GM18907 (cell line): ENCODE data around the gene CCBE1.

Experiments used
- ATAC-seq: cut with Tn5 transposase; IDR thresholded peaks from one replicate; pipeline ENCODE4 v1.9.1; 2021; ENCODE audit warnings: mild to moderate bottlenecking, moderate library complexity; ENCODE audit not compliant: unreplicated experiment

The CCBE1 gene

DNA sequence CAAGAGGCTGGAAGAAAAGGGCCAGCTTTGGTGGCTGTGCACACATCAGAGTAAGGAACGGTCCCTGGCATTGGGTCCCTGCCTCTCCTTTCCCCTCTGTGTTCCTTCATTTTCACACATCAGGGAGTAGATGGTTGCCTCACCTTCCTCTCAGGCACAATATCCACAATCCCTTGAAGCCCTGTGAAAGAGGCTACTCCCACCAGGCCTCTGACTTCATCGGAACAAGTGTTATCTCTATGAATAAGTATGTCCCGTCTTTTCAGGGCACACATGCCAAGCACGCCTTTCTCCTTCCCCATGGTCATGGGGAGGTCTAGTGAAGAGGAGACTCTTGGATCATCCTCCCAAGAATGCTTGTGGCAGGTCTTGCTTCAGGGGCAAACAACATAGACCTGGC, 277.0 kb downstream of the CCBE1 start:
- no peak for ATAC-seq

DNA sequence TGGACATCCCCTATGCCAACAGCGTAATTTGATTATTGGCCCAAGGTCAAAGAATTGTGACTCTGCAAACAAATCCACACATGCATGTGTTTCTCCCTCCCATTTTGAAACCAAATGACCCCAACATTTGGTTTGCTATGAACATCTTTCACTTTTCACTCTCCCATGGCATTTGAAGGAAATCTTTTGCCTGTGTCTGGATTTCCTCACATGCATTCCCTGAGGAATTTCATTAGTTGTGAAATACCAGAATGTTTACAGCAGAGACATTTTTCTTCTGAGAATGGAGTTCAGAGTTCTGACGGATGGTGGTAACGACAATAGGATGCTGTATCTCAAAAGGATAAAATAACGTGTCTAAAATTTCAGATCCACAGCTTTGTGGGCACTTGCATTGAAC, 277.8 kb downstream of the CCBE1 start:
- ATAC-seq = no peak

DNA sequence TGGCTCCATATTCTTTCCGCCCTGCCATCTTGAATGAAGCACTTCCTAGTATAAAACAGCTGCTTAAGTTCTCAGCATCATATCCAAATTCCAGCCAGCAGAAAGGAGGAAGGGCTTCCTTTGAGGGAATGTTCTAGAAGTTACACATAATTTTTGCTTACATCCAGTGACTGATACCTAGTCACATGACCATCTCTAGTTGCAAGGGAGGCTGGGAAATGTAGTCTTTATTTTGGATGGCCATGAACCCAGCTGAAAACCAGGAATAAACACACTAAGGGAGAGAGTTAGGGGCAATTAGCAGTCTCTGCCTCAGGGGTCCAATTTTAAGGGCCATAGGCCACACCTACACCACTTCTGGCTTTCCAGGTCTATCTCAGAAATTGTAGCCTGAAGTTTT, 280.4 kb downstream of the CCBE1 start:
- ATAC-seq = no peak

DNA sequence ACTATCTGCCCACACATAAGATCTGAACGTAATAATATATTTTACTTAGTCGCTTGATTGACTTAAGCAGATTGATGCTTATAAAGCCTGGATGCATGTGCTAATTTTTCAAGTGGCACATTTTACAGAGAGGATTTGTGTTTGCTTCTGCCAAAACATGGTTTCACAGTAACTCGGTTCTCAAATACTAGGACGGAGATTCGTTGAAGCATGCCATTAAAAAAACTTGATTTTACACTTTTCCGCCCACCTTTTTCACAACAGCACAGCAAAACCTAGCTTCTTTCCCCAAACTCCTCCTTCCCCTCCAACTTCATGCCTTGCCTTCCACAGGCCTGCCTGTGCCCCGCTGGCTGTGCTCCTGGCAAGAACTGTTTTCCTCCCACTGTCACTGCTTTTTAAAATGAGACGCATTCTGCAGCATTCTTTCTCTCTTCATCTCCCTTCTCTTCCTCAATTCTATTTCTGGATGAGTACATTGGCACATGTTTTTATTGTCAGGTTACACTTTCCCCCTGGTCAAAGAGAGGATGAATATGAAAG, 283.0 kb downstream of the CCBE1 start:
- no peak for ATAC-seq

DNA sequence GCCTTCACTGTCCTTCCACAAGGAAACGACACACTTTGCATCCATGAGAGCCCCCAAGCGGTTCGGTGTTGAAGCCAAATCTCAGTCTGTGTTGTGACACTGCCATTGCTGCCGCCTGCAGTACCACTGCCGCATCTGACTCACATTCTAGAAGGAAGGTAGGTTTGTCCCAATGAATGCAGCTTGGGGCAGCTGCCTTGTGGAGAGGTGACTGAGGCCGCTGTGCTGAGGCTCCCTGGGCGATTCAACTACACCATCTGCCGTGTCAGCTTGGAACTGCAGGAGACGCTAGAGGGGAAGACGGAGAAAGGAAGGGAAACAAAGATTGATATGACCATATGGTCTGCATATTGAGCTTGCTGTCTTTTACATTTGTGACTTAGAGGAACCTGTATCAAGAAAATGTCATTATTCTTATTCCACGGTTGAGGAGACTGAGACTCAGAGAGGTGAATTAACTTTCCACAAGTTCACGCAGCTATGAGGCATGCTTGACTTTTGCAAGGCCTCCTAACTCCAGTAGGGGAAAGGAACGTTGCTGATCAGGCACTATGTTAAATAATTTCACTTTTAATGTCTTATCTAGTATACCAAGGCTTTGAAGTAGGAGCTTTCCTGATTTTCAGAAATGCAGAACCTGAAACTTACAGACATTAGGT, 294.7 kb downstream of the CCBE1 start:
- ATAC-seq = peak; percentile 99

DNA sequence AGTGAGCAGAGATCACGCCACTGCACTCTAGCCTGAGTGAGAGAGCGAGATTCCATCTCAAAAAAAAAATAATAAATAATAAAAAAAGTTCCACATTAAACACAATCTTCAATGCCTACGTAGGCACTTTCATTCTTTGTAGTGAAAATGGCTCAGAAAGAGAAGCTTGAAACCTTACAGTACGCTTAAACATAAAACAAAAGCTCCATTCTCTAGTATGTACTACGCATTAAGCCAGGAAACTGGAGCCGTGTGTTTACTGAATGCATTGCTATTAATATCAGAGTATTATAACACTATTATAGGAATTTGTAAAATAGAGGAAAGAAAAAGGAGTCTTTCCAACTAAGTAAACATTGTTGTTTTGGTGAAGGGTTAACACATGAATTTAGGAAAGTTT, 296.8 kb downstream of the CCBE1 start:
- ATAC-seq = no peak

DNA sequence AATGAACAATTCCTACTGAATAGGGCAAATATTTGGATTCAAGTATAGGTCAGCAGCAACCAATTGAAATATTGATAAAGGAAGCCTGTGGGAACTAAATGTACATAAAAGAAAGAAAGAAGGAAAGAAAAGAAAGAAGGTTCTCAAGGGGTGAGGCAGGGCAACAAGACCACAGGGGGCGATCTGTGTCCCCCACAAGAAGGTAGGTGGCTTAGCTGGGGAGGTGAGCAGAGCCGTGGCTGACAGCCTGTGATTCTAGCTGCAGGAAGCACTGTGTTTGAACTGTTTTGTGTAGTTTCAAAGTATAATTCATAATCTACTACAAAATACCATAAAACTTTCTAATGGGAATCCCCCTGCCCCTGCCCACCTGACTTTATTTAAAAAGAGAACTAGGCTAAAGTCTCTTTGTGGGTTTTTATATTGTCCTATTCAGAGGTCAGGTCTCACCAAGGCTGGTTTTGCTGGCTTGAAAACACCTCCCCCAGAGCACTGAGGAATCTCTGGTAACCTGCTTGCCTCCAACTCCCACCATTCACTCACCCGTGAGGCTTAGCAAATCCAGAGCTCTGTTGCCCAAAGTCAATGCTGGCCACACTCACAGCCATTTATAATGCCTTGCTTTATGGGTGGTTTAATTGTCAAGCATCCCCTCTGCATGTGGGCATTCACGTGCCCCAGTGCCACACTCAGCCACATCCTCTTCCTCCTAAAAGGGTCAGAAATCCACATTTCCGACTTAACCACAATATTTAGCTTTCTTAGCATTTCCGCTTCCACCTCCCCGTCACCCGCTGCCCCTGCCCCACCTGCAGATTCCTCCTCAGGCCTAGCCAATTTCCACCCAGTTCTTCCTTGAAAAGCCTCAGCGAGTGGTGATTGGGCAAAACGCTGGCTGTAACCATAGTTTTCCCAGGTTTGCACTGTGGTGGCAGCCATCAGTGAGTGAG, 301.7 kb downstream of the CCBE1 start:
- no peak for ATAC-seq

DNA sequence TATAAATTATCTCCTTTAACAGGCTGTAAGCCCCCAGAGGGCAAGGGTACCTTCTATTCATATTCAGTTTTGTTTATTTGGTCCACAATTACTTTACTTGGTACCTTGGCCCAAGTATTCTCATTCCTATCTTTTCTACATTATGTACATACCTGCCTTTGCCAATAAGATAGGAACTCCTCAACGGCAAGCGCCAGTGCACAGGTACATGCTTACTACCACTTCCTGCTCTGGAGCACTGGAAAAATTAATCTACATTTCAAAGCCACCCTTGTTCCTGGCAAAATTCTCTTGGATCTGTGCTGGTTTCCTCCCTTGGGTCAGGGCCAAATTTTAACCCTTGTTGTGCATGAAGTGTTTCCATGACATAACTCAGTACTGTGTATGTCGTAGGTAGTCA, 303.8 kb downstream of the CCBE1 start:
- ATAC-seq = no peak

DNA sequence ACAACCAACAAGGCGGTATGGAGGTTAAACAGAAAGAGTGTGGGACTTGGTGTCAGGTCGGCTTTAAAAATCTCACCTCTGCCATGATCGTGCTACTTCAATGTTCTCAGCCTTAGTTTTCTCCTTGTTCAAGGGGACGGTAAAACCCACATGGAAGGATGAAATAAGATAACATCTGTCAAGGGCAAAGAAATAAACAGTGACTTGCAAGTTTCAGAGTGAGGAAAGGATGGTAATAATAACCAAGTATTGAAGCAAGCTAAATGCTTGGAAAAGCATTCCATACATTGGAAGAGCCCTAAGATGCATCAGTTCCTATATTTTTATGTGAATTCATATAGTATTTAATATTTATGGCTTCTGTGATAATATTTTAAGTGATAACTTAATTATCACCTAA, 308.4 kb downstream of the CCBE1 start:
- no peak for ATAC-seq

DNA sequence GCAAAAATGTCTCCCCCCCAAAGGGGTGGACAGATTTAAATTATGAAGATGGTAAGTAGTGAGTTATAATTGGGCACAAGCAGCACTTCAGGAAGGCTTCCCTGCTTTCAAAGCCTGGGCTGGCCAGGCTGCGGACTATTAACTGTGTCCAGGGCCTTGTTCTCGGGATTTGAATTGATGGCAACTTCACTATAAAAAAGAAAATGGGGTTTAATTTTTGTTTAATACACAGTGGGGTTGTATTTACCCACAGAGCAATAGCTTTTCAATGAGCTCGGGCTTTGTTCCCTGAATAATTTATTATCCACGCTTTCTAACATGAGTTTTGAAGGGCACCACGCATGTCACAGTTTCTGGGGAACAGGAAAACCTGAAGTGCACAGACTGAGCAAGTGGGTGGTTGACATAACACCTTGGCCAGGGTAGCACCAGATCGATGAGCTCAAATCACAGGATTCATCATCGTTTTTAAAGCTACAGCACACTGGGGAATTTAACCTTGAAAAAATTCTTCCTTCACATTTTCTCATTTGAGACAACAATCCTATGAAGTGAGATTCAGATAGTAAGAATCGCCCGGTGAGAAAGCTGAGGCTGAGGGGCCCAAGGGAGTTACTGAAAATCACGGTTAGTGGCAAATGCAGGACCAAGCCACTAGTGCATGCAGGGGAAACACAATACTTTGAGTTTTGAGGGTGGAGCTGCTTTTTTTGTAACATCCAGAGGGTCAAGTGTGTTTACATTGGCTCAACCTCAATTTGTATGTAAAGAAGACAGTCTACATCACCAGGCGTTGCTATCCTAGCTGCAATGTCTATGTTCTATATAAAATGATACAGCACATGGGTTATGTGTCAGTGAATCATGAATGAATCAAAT, 309.3 kb downstream of the CCBE1 start:
- ATAC-seq = no peak

DNA sequence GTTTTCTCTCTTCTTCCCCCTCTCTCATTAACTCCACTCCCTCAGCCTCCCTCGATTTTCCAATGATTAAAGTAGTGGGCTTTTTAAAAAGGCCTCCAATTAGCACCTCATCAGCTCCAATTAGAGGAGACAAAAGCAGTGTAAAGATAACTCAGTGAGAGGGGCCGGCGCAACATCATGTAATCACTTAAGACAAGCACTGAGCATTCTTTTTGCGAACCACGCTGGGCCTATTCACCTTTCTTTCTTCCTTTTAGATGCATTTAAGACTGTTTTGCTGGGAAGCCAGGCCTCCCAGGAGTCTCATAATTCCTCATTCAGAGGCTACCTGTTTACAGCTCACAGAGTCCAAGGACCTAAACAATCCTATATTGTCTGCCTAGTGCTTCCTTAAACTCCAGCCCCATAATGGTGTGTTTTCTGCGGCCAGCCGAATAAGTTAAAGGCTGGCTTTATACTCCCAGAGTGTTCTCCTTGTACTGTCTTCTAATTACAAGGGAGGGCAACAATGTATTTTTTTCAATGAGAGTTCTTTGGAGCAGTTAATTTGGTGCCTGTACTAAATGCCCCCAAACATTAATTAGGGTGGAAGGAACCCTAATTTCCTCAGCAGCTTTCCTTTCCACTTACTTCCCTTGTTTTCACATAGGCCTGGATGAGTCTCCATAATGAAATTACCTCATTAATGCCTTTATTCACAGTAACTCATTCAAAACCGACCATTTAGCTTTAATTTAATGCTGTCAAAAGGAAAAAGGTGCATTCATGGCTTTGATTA, 310.1 kb downstream of the CCBE1 start:
- ATAC-seq = no peak

DNA sequence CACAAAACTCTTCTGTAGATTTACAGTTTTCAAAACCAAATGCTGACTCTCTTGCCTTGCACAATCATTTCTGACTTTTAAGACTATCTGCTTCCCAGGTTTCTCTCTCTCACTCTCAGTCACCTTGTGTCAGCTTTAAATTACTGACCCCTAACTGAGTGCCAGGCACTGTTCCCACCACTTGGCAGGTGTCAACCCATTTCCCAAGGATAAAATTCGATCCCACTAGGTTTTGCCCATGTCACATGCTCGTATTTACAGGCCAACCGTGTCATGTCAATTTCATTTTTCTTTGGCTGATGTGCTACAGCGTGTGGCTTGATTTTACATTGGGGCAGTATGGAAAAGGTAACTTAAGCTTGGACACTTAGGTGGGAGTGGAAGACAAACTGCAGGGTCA, 312.0 kb downstream of the CCBE1 start:
- no peak for ATAC-seq

DNA sequence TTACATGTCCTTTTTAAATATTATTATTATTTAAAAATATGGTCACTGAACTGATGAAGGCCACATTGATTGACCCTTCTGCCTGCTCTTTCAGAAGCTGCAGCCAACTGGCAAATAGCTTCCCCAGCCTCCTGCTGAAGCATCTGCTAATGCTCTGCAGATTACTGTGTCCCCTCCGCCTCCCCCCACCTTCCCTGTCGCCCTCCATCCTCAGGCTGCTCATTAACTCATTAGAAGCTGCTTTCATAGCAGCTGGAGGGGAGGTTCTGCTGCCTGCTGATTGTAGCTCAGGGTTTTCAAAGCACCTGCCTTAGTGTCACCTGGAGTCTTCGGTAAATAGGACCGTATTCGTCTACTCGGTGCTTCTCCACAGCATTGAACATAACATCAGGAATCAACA, 313.4 kb downstream of the CCBE1 start:
- ATAC-seq = no peak

DNA sequence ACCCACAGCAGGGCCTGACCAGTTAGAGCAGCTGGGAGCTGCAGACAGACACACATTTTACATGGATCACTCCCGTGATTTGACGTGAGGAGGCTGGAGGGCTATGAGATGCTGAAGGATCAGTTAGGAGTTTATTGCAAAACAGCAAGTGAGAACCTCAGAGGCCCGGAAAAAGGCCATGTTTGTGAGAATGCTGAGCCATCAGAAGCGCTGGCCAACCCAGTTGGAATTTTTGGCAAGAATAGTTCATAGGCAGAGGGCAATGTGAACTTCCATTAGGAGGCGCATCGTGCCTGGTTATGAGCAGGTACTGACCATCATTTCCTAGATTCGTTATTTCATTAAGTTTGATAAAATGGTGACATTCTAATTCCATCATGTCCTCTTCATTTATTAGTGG, 314.8 kb downstream of the CCBE1 start:
- ATAC-seq = no peak

DNA sequence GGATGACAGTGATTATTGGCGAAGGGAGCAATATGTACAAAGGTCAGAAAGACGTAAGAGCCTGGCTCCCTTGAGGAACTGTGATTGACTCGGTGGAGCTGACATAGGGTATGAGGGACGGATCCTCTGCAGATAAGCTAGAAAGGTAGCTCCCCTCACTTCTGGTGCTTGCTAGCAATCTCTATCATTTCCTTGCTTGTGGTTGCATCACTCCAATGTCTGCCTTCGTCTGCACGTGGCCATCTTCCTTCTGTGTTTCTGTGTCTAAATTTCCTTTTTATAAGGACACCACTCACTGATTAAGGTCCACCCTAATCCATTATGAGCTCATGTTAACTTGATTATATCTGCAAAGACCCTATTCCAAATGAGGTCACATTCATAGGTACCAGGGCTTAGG, 315.3 kb downstream of the CCBE1 start:
- no peak for ATAC-seq
